NCI-H524 treated with DMSO at 0.1 percent for 48 hours (cell line): ENCODE measurements around the gene CD99L2.

Experiments
- DNase-seq: peaks from one replicate; lab custom pipeline; 2025; lab: John Stamatoyannopoulos, UW

The CD99L2 gene, protein sequence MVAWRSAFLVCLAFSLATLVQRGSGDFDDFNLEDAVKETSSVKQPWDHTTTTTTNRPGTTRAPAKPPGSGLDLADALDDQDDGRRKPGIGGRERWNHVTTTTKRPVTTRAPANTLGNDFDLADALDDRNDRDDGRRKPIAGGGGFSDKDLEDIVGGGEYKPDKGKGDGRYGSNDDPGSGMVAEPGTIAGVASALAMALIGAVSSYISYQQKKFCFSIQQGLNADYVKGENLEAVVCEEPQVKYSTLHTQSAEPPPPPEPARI

DNA sequence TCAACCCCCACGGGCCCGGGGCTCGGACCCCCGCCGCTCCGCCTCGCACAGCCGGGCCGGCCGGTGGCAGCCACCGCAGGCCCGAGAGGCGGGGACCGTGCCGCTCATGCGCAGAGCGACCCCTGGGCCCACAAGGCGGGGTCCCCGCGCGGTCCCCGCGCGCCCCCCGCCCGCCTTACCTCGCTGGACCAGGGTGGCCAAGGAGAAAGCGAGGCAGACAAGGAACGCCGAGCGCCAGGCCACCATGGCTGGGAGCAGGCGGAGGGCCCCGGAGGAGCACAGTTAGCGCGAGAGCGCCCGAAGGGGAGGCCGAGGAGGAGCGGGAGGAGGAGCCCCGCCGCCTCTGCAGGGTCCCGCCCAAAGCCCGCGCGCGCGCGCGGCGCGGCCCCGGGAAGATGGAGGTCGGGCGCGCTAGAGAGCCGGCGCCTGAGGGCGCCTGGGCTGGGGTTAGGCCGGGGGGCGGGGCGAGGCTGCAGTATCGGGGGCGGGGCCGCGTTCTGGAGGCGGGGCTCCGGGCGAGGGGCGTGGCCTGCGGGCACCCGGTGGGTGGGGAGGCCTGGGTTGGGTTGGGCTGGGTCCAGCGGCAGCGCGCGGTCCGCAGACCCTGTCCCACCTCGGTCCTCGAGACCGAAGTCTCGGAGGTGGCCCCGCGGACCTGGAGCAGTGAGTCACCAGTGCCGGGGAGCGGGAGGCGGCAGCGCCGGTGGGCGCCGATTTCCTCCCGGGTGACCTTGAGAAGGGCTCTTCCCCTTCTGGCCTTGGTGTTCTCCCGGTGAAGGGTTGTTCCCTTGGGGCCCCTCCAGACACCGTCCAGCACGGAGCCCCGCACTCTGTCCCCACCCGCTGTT is at the start of gene CD99L2:
Gene CD99L2, minus strand, starts transcription at position 326 of the 848 bp plus-strand sequence. Its CDS starts 80 bp downstream, at position 246.
- DNase-seq: peak; percentile 22

DNA sequence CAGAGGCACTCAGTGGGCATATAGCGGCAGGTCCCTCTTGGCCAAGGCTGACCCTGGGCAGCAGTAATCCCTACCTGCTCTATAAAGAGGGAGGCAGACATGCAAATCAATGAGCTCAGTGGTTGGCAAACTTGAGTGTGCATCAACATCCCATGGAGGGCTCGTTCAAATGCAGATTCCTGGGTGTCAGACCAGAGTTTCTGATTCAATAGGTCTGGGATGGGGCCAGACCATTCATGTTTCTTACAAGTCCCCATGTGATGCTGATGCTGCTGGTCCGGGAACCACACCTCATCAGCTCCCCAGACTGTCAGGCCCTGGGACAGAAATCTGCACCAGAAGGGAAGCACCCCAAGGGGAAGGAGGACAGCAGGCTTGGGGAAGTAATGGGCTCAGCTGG is 45.8 kb upstream of the CD99L2 start:
- no peak for DNase-seq

DNA sequence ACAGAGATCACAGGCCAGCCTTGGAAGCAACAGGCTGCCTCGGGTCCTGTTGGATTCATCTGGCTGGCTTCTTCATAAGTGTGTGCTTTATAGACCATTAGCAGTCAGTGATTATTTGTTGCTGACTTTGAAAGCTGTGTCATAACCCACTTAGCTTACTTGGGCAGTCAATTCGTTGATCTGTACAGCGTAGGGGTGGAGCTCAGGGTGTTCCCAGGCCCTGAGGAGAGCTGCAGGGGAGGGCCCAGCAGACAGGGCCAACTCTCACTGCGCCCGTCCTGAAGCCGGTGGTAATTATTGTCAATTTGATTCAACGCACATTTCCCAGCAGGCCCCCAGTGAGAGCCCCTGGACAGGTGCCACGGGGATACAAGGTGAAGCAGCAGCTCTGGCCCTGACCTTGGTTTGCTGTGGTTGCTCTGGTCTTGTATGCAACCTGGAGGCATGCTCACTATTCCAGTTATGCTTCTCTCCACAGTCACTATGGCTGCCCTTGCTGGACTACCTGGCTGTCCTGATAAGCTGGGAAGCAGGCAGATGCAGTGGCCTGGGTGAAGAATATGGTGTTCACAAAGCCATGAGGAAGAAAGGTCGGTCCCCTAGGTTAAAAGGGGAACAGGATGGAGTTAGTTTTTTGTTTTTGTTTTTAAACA is 44.6 kb upstream of the CD99L2 start:
- DNase-seq: no peak

DNA sequence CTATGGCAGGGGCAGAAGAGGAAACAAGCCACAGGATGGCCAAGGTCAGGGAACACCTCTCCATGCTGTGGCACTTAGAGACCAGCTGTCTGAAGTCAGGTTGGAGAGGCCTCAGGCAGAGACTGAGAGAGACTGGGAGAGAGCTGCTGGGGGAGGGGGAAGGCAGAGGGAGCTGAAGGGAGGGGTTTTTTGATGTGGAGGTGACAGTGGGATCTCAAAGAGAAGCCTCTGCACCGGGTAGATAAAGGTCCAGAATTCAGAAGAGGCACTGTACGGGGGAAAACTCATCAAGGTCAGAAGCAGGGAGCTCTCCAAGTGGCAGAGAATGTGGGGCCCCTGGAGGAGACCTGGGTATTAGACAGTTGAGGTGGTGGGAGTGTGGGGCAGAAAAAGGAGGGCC is 43.1 kb upstream of the CD99L2 start:
- DNase-seq: peak; percentile 3

DNA sequence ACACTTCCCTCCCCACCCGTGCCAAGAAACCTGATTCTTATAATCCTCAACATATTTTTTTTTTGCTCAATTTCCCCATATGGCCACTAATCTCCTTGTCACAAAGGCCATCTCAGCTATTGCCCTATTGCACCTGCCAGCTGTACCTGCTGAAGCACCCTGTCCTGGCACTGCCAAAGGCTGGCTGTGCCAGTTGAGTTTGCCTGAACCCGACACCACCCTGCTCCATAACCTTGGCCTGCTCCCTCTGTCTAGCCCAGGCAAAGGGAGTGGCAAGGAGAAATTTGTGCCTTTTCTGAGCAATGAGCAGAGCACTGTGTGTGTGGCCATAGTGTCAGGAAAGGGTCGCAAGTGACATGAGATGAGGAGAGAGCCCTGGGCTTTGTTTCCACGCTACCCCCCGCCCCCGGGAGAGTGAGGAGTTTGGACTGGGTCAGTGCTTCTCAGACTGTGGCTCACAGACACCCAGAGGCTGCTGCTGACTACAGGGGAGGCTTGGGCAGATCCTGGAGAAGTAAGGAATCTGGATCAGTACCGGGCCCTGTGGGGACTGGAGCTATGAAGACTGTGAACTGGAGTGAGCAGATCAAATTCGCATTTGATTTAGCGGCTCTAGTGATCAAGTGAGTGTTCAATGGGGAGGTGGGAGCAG is 42.5 kb upstream of the CD99L2 start:
- peak; percentile 62 for DNase-seq

DNA sequence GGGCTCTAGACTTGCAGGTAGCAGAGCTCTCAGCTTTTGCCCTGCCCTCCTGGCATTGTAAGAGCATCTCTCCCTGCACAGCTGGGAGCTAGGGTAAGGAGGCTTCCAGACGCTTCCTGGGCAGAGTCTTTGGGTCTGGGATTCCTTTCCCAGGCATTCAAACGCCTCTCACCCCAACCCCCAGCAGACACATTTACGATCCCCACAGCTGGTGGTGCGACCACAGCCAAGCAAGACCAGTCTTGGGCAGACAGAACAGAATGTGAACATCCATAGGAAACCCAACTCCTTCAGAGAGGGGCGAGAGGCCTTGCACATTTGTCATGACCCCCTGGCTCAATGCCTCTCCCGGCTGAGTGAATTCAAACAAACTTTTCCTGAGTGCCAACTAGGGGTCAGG is 38.1 kb upstream of the CD99L2 start:
- DNase-seq: peak; percentile 10

DNA sequence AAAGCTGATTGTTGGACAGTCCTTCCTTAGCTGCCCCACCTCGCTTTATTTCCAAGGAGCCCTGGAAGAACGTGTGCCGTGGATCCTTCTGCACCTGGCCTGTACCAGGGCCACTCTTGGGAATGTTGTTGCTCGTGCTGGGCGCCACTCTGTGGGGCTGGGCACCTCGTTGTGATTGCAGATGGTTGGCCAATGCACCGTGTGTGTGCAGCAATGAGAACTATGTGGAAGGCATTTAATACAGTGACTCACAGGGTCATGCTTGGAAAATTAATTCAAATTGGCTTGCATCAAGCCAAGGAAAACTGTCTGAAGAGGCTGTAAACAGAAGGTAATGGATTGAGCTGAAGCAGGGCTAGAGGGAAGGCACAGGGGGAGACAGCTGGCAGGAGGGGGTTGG is 37.0 kb upstream of the CD99L2 start:
- DNase-seq: peak; percentile 71

DNA sequence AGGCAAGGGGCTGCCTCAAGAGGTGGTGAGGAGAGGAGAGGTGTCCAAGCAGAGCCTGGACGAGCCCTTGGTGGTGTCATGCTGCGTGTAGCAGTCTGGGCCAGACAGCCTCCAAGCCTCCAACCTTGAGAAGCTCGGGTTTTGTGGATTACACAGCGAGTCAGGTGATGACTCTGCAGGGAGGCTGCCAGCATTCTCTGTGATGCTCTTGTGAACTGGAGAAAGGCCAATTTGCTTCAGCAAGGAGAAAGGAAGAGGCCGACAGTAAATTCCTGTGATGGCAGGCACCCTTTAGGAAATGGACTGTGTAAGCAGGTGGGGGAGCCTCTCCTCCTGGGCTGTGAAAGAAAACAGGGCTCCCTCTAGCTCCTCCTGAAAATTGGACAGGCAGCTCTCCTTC is 36.0 kb upstream of the CD99L2 start:
- DNase-seq: no peak

DNA sequence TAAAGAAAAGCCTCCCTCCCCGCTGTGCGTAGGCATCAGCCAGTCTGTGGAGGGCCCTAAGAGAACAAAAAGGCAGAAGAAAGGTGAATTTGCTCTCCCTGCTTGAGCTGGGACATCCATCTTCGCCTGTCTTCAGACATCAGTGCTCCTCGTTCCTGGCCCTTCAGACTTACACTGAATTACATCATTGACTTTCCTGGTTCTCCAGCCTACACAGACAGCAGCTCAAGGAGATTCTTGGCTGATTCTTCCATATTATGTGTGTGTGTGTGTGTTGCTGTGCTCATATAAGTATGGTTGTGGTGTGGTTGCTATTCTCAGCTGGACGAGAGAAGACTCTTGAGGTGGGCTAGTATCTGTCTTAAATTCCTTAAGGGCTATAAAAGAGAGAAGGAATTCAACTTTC is 35.5 kb upstream of the CD99L2 start:
- no peak for DNase-seq

DNA sequence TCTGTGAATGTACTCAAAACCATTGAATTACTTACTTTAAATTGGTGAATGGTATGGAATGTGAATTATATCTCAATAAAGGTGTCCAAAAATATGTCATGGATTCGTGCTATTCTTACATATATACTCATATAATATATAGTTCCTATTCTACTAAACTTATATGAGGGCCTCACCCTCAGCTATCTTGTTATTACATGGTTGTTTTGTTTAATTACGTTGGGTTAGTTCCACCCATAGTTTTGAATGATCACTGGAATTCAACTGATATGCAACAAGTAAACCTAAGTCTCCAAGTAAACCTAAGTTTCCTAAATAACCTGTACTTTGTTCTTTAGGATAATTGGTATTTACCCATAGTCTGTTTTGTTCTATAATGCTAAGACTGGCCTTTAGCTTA is 30.6 kb upstream of the CD99L2 start:
- no peak for DNase-seq

DNA sequence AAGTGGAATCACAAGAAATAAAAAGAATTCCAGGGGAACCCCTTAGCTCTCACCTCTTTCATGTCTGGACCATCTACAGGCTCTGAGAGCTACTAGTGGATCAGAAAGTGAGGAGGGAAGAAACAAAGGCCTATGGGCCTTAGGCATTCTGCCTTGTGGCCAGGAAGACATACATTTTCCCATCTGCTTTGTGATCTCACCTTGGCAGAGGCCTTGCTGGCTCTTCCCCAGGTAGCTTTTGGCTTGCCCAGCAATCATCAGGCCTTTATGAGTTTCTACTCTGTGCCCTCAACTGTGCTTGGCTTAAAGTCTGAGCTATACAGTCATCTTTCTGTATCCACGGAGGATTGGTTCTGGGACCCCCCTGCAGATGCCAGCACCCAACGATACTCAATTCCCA is 28.3 kb upstream of the CD99L2 start:
- DNase-seq: no peak

DNA sequence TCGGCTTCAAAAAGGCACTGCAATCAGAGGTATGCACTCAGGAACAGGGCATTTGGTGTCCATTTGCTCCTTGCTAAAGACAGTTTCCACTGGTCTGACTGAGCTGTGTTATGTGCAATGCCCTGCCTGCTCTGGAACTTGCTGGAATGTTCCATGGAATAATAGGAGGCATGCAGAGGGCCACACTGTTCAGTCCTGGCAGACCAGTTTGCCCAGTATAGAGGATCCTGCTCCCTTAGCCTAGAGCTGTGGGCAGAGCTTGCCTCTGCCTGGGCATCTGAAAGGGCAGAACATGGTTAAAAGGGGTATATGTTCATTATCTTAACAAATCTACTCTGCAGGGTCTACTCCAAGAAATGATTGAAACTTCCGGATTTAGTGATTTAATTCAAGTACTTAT is 27.8 kb upstream of the CD99L2 start:
- DNase-seq: no peak

DNA sequence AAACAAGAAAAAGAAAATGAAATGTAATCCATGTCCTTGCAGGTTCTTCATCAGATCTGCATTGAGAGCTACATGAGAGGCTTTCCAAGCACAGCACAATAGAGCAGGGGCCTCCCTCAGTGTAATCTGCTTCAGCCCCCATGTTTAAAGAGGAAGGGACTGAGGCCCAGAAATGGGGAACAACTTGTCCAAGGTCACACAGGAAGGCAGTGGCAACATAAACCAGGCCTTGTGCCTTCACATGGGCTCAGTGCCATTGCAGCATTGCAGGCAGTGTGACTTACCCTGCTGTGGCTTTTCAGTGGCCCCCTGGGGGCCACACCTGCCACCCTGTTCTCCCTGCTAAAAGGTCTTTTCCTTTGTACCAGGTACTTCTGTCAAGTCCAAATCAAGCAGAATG is 20.9 kb upstream of the CD99L2 start:
- no peak for DNase-seq

DNA sequence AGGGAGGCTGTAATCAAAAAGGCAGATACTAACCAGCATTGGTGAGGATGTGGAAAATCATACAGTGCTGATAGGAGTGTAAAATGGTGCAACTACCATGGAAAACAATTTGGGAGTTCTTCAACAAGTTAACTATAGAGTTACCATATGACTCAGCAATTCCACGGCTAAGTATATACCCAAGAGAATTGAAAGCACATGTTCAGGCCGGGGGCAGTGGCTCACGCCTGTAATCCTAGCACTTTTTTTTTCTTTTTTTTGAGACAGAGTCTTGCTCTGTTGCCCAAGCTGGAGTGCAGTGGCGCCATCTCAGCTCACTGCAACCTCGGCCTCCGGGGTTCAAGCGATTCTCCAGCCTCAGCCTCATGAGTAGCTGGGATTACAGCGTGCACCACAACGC is 15.0 kb upstream of the CD99L2 start:
- no peak for DNase-seq

DNA sequence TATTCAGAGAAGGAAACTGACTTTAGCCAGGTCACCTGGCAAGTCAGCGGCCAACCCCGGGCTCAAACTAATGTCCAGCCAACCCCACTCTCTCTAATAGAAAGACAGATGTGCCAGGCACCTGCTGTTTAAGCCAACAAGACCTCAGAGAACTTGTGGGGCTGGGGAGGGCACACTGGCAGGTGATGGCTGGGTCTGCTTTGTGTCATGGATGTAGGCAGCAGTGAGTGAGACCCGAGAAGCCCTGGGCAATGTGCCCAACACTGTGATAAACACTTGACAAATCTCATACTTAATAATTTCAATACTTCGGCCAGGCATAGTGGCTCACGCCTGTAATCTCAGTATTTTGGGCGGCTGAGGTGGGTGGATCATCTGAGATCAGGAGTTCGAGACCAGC is 9.0 kb upstream of the CD99L2 start:
- DNase-seq: no peak

DNA sequence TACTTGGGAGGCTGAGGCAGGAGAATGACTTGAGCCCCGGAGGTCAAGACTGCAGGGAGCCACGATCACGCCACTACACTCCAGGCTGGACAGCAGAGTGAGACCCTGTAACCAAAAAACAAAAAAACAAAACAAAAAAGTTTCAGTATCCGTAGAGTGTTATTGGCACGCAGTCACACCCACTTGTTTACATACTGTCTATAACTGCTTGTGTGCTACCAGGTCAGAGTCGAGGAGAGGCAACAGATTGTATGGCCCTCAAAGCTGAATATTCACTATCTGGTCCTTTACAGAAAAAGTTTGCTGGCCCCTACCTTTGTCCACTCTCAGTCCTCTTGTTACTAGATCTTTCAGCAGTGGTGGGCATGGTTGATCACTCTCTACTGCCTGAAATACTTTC is 8.2 kb upstream of the CD99L2 start:
- DNase-seq: no peak

DNA sequence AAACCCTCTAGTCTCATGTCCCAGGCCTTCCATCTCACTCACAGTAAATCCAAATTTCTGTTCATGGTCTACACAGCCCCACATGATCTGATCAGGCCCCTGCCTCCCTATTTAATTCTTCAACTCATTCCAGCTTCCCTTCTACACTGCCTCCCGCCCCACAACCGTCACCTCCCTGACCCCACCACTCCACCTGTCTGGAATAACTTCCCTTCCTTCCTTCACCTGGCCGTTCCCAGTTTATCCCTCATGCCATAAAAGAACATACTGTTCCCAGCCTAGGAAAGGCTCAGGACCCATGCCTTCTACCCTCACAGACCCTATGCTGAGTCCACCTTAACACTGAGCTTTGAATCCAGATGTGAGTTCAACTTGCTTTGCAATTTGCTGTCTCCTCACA is 6.8 kb upstream of the CD99L2 start:
- no peak for DNase-seq

DNA sequence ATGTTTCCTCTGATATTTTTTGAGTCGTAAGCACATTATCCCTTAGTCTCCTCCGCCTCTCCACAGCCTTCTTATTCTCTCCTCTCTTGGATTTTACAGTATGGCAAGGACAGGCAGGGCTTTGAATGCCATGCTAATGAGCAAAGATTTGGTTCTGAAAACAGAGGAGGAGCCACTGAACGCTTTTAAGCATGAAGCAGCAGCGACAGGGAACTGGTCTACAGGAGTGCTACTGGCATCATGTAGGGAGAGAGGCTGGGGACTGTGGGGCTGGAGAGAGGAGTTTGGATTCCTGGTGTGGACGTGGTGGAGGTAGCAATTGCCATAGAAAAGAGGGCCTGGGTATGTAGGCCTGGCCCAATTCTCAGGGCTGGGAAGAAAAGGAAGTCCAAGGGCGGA is 4.6 kb upstream of the CD99L2 start:
- DNase-seq: no peak

DNA sequence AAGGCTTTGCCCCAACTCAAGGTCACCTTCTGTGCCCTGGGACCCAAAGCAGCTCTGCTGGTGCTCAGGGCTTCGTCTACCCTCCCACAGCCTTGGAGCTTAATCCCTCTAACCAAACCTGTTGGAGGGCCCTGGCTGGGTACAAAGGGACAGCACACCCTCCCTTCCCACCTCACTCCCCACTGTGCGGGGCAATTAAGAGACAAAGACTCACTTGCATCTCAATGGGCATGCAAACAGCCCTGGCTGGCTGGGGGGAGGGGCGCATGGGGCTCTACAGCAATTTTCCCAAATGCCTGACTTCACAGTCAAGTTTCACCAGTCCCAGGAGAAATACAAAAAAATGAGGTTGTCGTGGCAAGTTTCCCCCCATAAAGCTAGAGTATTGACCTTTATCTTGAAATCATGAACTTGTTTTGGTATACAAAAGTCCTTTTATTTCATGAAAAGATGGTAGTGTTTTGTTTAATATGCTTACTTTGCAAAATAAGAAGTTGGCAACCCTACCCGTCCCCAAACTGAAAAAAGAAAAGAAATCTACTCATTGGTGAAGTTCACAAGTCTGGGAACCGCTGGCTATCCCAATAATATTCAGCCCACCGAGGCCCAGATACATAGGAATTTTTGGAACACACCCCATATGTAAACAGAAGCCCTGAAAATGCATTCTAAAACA is 4.1 kb upstream of the CD99L2 start:
- no peak for DNase-seq

DNA sequence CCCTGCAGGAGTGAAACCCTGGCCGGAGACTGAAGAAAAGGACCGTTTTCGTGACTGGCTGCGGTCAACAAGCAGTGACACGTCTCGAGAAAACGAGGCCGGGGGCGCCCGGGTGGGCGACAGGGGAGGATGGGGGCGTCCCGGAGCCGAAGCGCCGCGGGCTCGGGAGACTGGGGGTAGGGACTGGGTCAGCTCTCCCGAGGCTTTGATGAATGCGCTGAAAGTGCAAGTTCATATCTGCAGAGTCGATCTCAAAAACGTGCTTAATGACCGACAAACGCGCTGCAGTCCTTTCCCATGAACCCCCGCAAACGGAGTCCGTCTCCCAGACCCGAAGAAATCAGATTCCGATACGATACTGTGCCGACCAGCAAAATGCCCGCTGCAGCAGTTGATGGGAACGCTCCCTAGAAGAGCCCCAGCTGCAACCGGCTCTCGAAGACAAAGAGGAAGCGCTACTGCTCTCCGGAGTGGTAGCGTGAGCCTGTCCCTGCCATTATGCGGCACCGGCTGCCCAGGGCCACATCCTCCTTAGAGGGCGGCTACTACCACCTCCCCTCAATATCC is 806 bp upstream of the CD99L2 start:
- DNase-seq: peak; percentile 14

DNA sequence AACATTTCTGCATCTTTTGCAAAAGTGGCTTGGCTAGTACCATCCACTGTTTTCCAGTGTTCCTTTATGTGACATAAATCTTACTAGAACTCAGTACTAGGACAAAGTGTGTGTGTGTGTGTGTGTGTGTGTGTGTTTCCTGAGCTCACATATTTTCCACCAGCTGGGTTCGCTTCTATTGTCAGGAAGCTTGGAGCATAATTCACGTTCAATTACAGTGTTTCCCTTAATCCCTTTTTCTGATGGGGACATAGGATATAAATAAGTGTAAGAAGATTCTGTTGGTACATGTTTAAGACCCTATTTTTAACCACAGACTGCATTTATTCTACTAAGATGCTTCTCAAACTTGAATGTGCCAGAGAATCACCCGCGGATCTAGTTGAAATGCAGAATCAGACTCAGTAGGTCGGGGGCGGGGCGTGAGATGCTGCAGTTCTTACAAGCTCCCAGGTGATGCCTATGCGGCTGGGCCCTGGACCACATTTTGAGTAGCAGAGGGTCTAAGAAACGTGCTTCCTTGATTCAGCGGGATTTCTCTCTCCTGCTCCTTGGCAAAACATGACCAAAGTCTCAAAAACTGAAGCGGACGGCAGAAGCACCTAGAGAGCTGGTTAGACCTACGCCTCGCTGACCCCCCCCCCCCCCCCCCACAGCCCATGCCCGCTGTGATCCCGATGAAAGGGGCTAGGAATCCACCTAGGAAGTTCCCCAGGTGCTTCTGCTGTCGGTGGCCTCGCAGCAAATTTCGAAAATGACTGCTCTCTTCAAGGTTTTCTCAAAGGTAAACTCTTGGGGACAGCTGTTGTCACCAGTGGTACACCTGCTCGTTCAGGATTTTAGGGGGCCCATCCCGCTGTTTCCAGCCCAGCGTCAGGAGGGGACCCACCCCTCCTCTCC is 797 bp downstream of the CD99L2 start:
- no peak for DNase-seq
